ENCODE measurements around the gene MT1B. TPM values are rescaled to one million over a fixed set of nuclear protein-coding genes. Genes with fewer than 3 reads are reported as not detected.

The MT1B gene
- total and polyA plus RNA-seq, 4 donors: not detected

GRCh38 chr16:56625140-56625942 is 26.3 kb upstream of the MT1B start, which contains the start of gene MT1E:
TSS of gene MT1E (plus strand) at chr16:56625781. CDS start at chr16:56625852, 71 bp downstream.
- 0 to 1% methylated on average over 57 to 62 of the region's 62 CpGs for whole genome bisulfite sequencing, 2 donors
- Histone ChIP-seq H3K27me3 (ENCODE audit: control insufficient read depth in 1 of 2, insufficient read depth in 2 of 2, low read length in 1 of 2) (no peaks in the 10 kb centered on the region), H3K27ac (ENCODE audit: low read depth in 1 of 2, low read length in 2 of 2) (peak within 1 kb of the TSS; percentile 83 to 95), H3K4me3 (ENCODE audit: low read length in 2 of 2) (peak within 1 kb of the TSS; percentile 56 to 71), H3K9me3 (ENCODE audit: control insufficient read depth, low read length) (no peaks in the 10 kb centered on the region), H3K36me3 (ENCODE audit: control insufficient read depth in 1 of 2, insufficient read depth in 2 of 2, low read length in 1 of 2) (no peaks in the 10 kb centered on the region), H3K4me1 (ENCODE audit: control insufficient read depth in 1 of 2, insufficient read depth in 2 of 2, low read length in 2 of 2) (no peaks in the 10 kb centered on the region)
- intact Hi-C loops (cut with DNase I): no loop called here
- peak; percentile 84 to 93 for DNase-seq
- ATAC-seq (ENCODE audit: low FRiP score): peak; percentile 94

GRCh38 chr16:56625943-56626654 is 25.6 kb upstream of the MT1B start:
- Histone ChIP-seq H3K4me3 (ENCODE audit: low read length in 2 of 2) (peak overlapping the region; percentile 38 to 71), H3K4me1 (ENCODE audit: control insufficient read depth in 1 of 2, insufficient read depth in 2 of 2, low read length in 2 of 2) (no peaks in the 10 kb centered on the region), H3K36me3 (ENCODE audit: control insufficient read depth in 1 of 2, insufficient read depth in 2 of 2, low read length in 1 of 2) (no peaks in the 10 kb centered on the region), H3K9me3 (ENCODE audit: control insufficient read depth, low read length) (no peaks in the 10 kb centered on the region), H3K27ac (ENCODE audit: low read depth in 1 of 2, low read length in 2 of 2) (peak overlapping the region; percentile 43 to 95), H3K27me3 (ENCODE audit: control insufficient read depth in 1 of 2, insufficient read depth in 2 of 2, low read length in 1 of 2) (no peaks in the 10 kb centered on the region)
- WGBS, 2 donors: 3 to 5% methylated on average over 16 of the region's 16 CpGs
- intact Hi-C loops (cut with DNase I): loop anchor here in 1 of 2 donors (1.0 kb wide), 1 partner anchor 17 kb away; no protein-coding TSS in a partner anchor
- ATAC-seq (ENCODE audit: low FRiP score) (peak; percentile 89), DNase-seq (peak; percentile 82 to 92)

- intact Hi-C loops (cut with DNase I): loop anchor here in 1 of 2 donors (1.0 kb wide), 1 partner anchor 17 kb away; no protein-coding TSS in a partner anchor
- no peaks in the 10 kb centered on the region for H3K36me3 ChIP-seq (ENCODE audit: control insufficient read depth in 1 of 2, insufficient read depth in 2 of 2, low read length in 1 of 2)
- DNase-seq (no peak), ATAC-seq (ENCODE audit: low FRiP score) (no peak)
- no peaks in the 10 kb centered on the region for H3K27me3 ChIP-seq (ENCODE audit: control insufficient read depth in 1 of 2, insufficient read depth in 2 of 2, low read length in 1 of 2)
- peak overlapping the region; percentile 56 to 71 for H3K4me3 ChIP-seq (ENCODE audit: low read length in 2 of 2)
- no peaks in the 10 kb centered on the region for H3K9me3 ChIP-seq (ENCODE audit: control insufficient read depth, low read length)
- no peaks in the 10 kb centered on the region for H3K4me1 ChIP-seq (ENCODE audit: control insufficient read depth in 1 of 2, insufficient read depth in 2 of 2, low read length in 2 of 2)
- peak overlapping the region; percentile 43 to 95 for H3K27ac ChIP-seq (ENCODE audit: low read depth in 1 of 2, low read length in 2 of 2)
- WGBS, 2 donors: 1 to 6% methylated on average over 7 of the region's 7 CpGs
These were observed 25.0 kb upstream of the MT1B start for GRCh38 chr16:56626685-56627084.

GRCh38 chr16:56628486-56629350 is 23.0 kb upstream of the MT1B start:
- WGBS, 2 donors: 73 to 77% methylated on average over 9 of the region's 9 CpGs
- Histone ChIP-seq H3K27me3 (ENCODE audit: control insufficient read depth in 1 of 2, insufficient read depth in 2 of 2, low read length in 1 of 2) (no peaks in the 10 kb centered on the region), H3K4me3 (ENCODE audit: low read length in 2 of 2) (no peak overlapping the region), H3K36me3 (ENCODE audit: control insufficient read depth in 1 of 2, insufficient read depth in 2 of 2, low read length in 1 of 2) (no peaks in the 10 kb centered on the region), H3K4me1 (ENCODE audit: control insufficient read depth in 1 of 2, insufficient read depth in 2 of 2, low read length in 2 of 2) (no peaks in the 10 kb centered on the region), H3K27ac (ENCODE audit: low read depth in 1 of 2, low read length in 2 of 2) (peak overlapping the region in 1 of 2 donors; percentile 48), H3K9me3 (ENCODE audit: control insufficient read depth, low read length) (no peaks in the 10 kb centered on the region)
- intact Hi-C loops (cut with DNase I): no loop called here
- DNase-seq: no peak
- ATAC-seq (ENCODE audit: low FRiP score): no peak

- no peaks in the 10 kb centered on the region for H3K4me1 ChIP-seq (ENCODE audit: control insufficient read depth in 1 of 2, insufficient read depth in 2 of 2, low read length in 2 of 2)
- WGBS, 2 donors: 83 to 85% methylated on average over 3 of the region's 3 CpGs
- DNase-seq (no peak), ATAC-seq (ENCODE audit: low FRiP score) (no peak)
- no peak overlapping the region for H3K27ac ChIP-seq (ENCODE audit: low read depth in 1 of 2, low read length in 2 of 2)
- no peaks in the 10 kb centered on the region for H3K9me3 ChIP-seq (ENCODE audit: control insufficient read depth, low read length)
- no peaks in the 10 kb centered on the region for H3K36me3 ChIP-seq (ENCODE audit: control insufficient read depth in 1 of 2, insufficient read depth in 2 of 2, low read length in 1 of 2)
- H3K27me3 ChIP-seq (ENCODE audit: control insufficient read depth in 1 of 2, insufficient read depth in 2 of 2, low read length in 1 of 2): no peaks in the 10 kb centered on the region
- intact Hi-C loops (cut with DNase I): no loop called here
- H3K4me3 ChIP-seq (ENCODE audit: low read length in 2 of 2): no peak overlapping the region
These were observed 22.2 kb upstream of the MT1B start for GRCh38 chr16:56629531-56629930.

GRCh38 chr16:56630134-56630533 is 21.6 kb upstream of the MT1B start:
- intact Hi-C loops (cut with DNase I): no loop called here
- H3K27ac ChIP-seq (ENCODE audit: low read depth in 1 of 2, low read length in 2 of 2): no peak overlapping the region
- WGBS, 2 donors: 89 to 90% methylated on average over 3 of the region's 3 CpGs
- ATAC-seq (ENCODE audit: low FRiP score) (no peak), DNase-seq (no peak)
- H3K9me3 ChIP-seq (ENCODE audit: control insufficient read depth, low read length): no peaks in the 10 kb centered on the region
- no peaks in the 10 kb centered on the region for H3K36me3 ChIP-seq (ENCODE audit: control insufficient read depth in 1 of 2, insufficient read depth in 2 of 2, low read length in 1 of 2)
- no peak overlapping the region for H3K4me3 ChIP-seq (ENCODE audit: low read length in 2 of 2)
- no peaks in the 10 kb centered on the region for H3K27me3 ChIP-seq (ENCODE audit: control insufficient read depth in 1 of 2, insufficient read depth in 2 of 2, low read length in 1 of 2)
- no peaks in the 10 kb centered on the region for H3K4me1 ChIP-seq (ENCODE audit: control insufficient read depth in 1 of 2, insufficient read depth in 2 of 2, low read length in 2 of 2)

GRCh38 chr16:56631197-56631596 is 20.5 kb upstream of the MT1B start:
- Histone ChIP-seq H3K4me1 (ENCODE audit: control insufficient read depth in 1 of 2, insufficient read depth in 2 of 2, low read length in 2 of 2) (no peaks in the 10 kb centered on the region), H3K27ac (ENCODE audit: low read depth in 1 of 2, low read length in 2 of 2) (no peak overlapping the region)
- 93 to 95% methylated on average over 10 of the region's 10 CpGs for WGBS, 2 donors

GRCh38 chr16:56631832-56632155 is 19.9 kb upstream of the MT1B start:
- WGBS, 2 donors: 17 to 21% methylated on average over 14 of the region's 14 CpGs
- no peaks in the 10 kb centered on the region for H3K4me1 ChIP-seq (ENCODE audit: control insufficient read depth in 1 of 2, insufficient read depth in 2 of 2, low read length in 2 of 2)
- ATAC-seq (ENCODE audit: low FRiP score): no peak

More at GRCh38 chr16:56631197-56631596, 20.5 kb upstream of the MT1B start:
- Histone ChIP-seq H3K36me3 (ENCODE audit: control insufficient read depth in 1 of 2, insufficient read depth in 2 of 2, low read length in 1 of 2) (no peaks in the 10 kb centered on the region), H3K27me3 (ENCODE audit: control insufficient read depth in 1 of 2, insufficient read depth in 2 of 2, low read length in 1 of 2) (no peaks in the 10 kb centered on the region), H3K9me3 (ENCODE audit: control insufficient read depth, low read length) (no peaks in the 10 kb centered on the region), H3K4me3 (ENCODE audit: low read length in 2 of 2) (no peak overlapping the region)
- intact Hi-C loops (cut with DNase I): no loop called here
- DNase-seq (no peak), ATAC-seq (ENCODE audit: low FRiP score) (no peak)

More at GRCh38 chr16:56631832-56632155, 19.9 kb upstream of the MT1B start:
- Histone ChIP-seq H3K27ac (ENCODE audit: low read depth in 1 of 2, low read length in 2 of 2) (peak overlapping the region in 1 of 2 donors; percentile 87), H3K36me3 (ENCODE audit: control insufficient read depth in 1 of 2, insufficient read depth in 2 of 2, low read length in 1 of 2) (no peaks in the 10 kb centered on the region), H3K9me3 (ENCODE audit: control insufficient read depth, low read length) (no peaks in the 10 kb centered on the region), H3K27me3 (ENCODE audit: control insufficient read depth in 1 of 2, insufficient read depth in 2 of 2, low read length in 1 of 2) (no peaks in the 10 kb centered on the region), H3K4me3 (ENCODE audit: low read length in 2 of 2) (peak overlapping the region; percentile 19 to 49)
- DNase-seq: no peak
- intact Hi-C loops (cut with DNase I): no loop called here
